Cardiac muscle cell (in vitro differentiated cells and primary cell): ENCODE measurements around the gene GHRL. TPM values are rescaled to one million over a fixed set of nuclear protein-coding genes. Genes with fewer than 3 reads are reported as not detected.

ENCODE experiments used
- DNase-seq, 2 donors: peaks; one replicate each; pipeline versions ENCODE4 v3.0.0 to v3.0.0-alpha.2; 2010 to 2017; ENCODE audit warnings: low read depth in 1 of 2, low spot score in 1 of 2
- H3K27ac ChIP-seq: fragments of 200-600 bp; sonication (generic); 2 replicates; pipeline ENCODE4 v1.5.1; 2016
- H3K27me3 ChIP-seq: fragments of 200-600 bp; sonication (generic); 2 replicates; pipeline ENCODE4 v1.6.0; 2016; ENCODE audit warnings: control low read depth
- H3K36me3 ChIP-seq: fragments of 200-600 bp; sonication (generic); 2 replicates; pipeline ENCODE4 v1.5.1; 2016; ENCODE audit warnings: control low read depth
- H3K4me1 ChIP-seq: fragments of 200-600 bp; sonication (generic); 2 replicates; pipeline ENCODE4 v1.8.1; 2017; ENCODE audit warnings: low read depth, mild to moderate bottlenecking, mixed run types
- H3K4me3 ChIP-seq: fragments of 200-600 bp; sonication (generic); 2 replicates; pipeline ENCODE4 v1.5.1; 2016; ENCODE audit warnings: mild to moderate bottlenecking
- H3K9me3 ChIP-seq: fragments of 200-600 bp; sonication (generic); 2 replicates; pipeline ENCODE4 v1.5.1; 2017; ENCODE audit warnings: low read depth, mild to moderate bottlenecking, control low read depth
- polyA plus RNA-seq: library from polyadenylated mRNA; unstranded; fragments of >200 nt; fragmentation: Nextera tagmentation; extraction: Ambion mirVana; gene quantifications from 2 replicates; pipeline ENCODE4 v1.2.1, GENCODE V29; 2016
- total RNA-seq: library from RNA; depleted of rRNA; stranded (reverse); fragments of >200 nt; gene quantifications from 2 replicates; pipeline ENCODE4 v1.2.3, GENCODE V29; 2016
- TF ChIP-seq, protein P1 (sequence below): IDR thresholded peaks from 2 replicates; pipeline ENCODE4 v1.5.1; 2012; ENCODE audit warnings: low read depth, mild to moderate bottlenecking, low read length

GHRL gene
- total and polyA plus RNA-seq, 2 experiments from 2014 or later: 0.18 to 0.46 TPM

DNA sequence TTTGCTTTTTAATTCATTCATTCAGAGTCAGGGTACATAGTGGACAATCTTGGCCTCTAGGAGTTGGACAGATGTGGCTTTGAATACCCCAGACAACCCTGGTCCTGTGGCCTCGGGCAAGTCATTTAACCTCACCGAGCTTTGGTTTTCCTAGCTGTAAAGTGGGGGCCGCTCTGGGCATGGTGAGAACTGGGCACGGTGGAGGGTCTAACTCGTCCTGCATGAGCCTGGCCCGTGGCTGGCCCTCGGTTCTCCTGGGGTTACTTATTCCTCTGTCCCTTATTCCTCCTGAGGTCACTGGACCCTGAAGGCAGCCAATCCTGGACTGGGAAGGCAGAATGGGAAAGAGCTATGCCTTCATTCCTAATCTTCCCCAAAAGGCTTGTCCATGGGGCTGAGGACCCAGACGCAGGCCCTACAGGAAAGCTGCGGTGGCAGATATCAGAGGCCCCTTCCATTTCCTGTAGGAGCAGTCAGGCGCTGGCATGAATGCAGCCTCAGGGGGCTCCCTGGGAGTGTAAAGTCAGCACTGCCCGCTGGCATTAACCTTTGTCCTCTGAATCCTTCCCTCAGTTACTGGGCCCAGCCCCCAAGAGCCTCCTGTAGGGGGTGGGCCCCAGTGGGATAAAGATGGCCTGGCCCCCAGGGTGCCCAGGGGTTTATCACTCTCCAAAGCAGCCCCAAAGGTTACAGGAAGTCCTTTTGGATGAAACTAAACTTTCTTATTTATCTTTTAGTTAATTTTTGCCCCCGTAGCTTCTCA lies 46.0 kb upstream of the GHRL start:
- Histone ChIP-seq H3K9me3 (no peaks in the 10 kb centered on the region), H3K27me3 (no peaks in the 10 kb centered on the region), H3K4me1 (peaks cover 3% of the 10 kb centered on the region), H3K4me3 (no peak overlapping the region), H3K36me3 (no peaks in the 10 kb centered on the region), H3K27ac (no peak overlapping the region)
- TF ChIP-seq, protein P1, sequence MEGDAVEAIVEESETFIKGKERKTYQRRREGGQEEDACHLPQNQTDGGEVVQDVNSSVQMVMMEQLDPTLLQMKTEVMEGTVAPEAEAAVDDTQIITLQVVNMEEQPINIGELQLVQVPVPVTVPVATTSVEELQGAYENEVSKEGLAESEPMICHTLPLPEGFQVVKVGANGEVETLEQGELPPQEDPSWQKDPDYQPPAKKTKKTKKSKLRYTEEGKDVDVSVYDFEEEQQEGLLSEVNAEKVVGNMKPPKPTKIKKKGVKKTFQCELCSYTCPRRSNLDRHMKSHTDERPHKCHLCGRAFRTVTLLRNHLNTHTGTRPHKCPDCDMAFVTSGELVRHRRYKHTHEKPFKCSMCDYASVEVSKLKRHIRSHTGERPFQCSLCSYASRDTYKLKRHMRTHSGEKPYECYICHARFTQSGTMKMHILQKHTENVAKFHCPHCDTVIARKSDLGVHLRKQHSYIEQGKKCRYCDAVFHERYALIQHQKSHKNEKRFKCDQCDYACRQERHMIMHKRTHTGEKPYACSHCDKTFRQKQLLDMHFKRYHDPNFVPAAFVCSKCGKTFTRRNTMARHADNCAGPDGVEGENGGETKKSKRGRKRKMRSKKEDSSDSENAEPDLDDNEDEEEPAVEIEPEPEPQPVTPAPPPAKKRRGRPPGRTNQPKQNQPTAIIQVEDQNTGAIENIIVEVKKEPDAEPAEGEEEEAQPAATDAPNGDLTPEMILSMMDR: no peak
- DNase-seq: no peak

DNA sequence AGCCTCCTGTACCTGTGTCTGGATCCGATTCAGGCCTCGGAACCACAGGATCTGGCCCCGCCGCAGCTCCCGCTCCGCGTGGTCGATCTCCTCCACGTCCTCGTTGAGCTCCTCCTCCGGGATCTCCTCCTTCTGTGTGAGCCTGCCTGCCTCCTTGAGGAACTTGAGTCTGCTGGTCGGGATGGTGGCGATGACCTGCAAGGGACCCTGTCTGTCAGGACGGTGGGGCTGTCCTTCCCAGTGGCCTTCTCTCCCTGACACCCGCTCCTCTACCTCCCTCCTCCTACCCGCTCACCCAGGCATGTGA lies 45.4 kb upstream of the GHRL start:
- TF ChIP-seq, protein P1: no peak
- no peak overlapping the region for H3K27ac ChIP-seq
- no peak overlapping the region for H3K4me3 ChIP-seq
- H3K4me1 ChIP-seq: peaks cover 3% of the 10 kb centered on the region
- H3K27me3 ChIP-seq: no peaks in the 10 kb centered on the region
- H3K9me3 ChIP-seq: no peaks in the 10 kb centered on the region
- DNase-seq: no peak
- no peaks in the 10 kb centered on the region for H3K36me3 ChIP-seq

DNA sequence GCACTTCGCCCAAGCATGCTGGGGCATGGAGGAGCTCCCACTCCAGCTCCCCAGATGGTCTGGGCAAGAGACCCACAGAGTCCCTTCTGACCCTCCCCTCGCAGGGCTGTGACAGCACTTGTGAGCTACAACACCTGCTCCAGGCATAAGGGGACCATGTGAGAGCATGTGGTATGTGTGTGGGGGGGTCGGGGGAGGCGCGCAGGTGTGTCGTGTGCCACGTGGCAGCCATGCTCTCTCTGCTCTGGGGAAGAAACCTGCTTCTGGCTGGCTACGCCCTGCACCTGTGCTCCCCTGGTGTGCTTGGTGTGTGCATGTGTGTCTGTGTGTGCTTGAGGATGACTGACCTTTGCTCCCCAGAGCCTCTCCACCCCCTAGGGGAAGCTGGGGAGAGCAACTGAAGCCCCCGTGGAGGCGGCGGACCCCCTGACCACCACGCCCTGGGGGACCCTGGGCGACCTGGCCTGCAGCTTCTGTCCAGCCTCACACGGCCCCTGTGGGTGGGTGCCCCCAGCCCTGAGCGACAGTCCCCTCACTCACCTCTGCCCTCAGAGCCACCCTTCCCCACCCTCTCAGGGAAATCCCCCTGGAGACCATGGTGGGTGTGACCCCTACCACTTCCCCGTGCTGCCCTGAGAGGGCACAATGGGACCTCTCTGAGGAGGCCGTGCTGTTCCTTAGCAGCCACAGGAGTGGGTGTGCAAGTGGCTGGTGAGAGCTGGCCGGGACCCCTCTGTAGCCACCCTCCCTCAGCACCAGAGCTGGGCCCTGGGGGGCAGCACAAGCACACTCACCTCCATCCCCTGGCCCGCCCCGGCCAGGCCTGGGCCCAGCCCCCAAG lies 44.8 kb upstream of the GHRL start:
- Histone ChIP-seq H3K27me3 (no peaks in the 10 kb centered on the region), H3K4me3 (no peak overlapping the region), H3K9me3 (no peaks in the 10 kb centered on the region), H3K27ac (no peak overlapping the region), H3K4me1 (peaks cover 3% of the 10 kb centered on the region), H3K36me3 (no peaks in the 10 kb centered on the region)
- TF ChIP-seq, protein P1: no peak
- DNase-seq: no peak

DNA sequence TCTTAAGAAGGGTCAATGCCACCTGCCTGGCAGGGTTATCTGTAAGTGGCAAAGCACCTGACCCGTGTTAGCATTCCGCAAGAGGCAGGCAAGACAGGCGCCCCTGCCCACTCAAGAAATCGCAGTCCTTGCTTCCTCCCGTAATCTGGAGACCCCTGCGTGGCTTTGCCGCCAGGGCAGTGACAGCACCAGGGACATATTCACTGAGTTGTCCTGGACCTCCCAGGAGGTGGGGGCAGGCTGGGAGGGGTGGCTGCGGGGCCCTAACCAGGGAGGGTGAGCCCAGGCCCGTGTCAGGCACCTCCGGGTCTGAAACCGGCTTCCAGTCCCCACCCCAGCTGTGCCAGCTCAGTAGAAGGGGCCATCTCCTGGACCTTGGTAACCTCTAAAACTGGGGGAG lies 44.0 kb upstream of the GHRL start:
- Histone ChIP-seq H3K9me3 (no peaks in the 10 kb centered on the region), H3K27me3 (no peaks in the 10 kb centered on the region), H3K27ac (no peak overlapping the region), H3K4me3 (no peak overlapping the region), H3K4me1 (peaks cover 3% of the 10 kb centered on the region), H3K36me3 (no peaks in the 10 kb centered on the region)
- TF ChIP-seq, protein P1: no peak
- no peak for DNase-seq

DNA sequence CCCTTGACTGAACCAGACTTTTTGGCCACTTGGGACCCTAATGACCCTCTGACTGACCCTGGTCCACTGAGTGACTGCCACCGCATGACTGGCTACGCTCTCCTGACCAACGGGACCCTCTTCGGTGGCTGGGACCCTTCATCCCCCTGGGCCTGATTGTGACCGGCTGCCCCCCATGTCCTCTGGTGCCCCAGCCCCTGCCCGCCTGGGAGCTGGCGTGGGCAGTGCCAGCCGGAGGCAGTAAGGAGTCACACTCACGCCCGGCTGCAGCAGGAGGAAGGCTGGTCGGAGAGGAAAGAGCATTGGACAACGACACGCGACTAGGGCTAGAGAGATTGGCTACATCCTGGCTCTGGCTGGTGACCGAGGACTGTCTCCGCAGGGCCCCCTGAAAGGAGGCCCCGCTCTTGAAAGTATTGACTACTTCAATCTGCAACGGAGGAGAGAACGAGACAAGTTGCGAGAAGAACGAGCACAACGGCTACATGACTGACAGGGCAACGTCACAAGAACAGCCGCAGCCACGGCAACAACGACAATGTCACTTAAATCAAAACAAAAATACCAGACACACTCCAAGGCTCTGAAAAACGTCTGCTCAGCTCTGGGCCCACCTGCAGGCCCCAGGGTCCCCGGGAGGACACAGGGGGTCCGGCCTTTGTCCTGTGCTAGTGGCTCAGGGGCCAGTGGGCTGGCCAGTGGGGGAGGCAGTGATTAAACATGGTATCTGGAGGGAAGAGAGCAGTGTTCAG lies 43.3 kb upstream of the GHRL start:
- Histone ChIP-seq H3K36me3 (no peaks in the 10 kb centered on the region), H3K27ac (no peak overlapping the region), H3K4me3 (no peak overlapping the region), H3K27me3 (peaks cover 2% of the 10 kb centered on the region), H3K4me1 (peaks cover 3% of the 10 kb centered on the region), H3K9me3 (no peaks in the 10 kb centered on the region)
- no peak for DNase-seq
- TF ChIP-seq, protein P1: no peak
